Measurements from ENCODE around the gene FOXE3.

DNA sequence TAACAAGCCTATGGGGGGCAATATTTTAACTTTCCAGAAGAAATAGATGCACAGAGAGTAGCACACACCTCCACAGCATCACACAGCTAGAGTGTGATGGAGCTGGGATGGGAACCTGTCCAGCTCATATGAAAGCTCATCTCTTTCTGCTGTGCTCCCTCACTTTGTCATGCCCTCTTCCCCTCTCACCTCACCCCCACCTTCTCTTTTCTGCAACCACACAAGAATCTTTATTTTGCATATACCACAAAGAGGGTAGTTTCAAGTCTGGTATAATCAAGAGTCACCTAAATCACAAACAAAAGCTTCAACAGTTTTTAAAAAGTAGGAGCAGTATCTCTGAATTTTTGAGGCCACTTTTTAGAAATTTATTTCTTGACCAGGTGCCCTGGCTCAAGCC lies 44.4 kb downstream of the FOXE3 start:
- TF ChIP-seq EZH2 (IDR thresholded peaks at IDR 0.05) (no peak), POLR2AphosphoS5 (IDR thresholded peaks at IDR 0.05; ENCODE audit: borderline replicate concordance, low read depth, low read length) (no peak)

All from SK-N-MC (cell line).